ENCODE results near the gene LRP1B.

DNA sequence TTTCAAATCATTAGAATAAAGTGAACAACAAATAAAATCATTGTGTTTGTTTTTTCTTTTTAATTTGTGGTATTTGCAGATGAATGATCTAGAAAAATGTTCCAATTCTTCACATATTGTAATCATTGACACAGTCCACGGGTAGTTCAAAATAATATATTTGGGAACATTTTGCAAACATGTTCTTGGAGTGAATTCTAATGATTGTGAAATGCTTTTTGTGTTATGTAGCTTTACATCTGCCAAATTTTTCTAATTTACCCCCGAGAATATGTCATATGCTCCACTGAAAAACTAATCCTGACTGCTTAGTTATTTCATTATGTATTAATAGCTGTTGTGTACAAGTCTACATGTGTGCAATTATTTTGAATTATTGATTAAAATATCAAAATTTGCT is 1882.2 kb downstream of the LRP1B start:
- TF ChIP-seq CTCF (IDR thresholded peaks at IDR 0.05) (no peak), ZFX (IDR thresholded peaks at IDR 0.05; ENCODE audit: borderline replicate concordance) (no peak)
